Heart left ventricle (tissue), 13 donors: ENCODE results near the gene FARSB.

Source experiments
- POLR2A ChIP-seq, 2 donors: fragments of 450-650 bp; IDR thresholded peaks; one replicate each; pipeline ENCODE4 v1.6.1; 2017; ENCODE audit warnings: antibody characterized with exemption in 2 of 2, mild to moderate bottlenecking in 2 of 2, moderate library complexity in 2 of 2
- TF ChIP-seq, protein P1 (sequence below), 12 donors: fragments of 200-600 bp; sonication (generic) in 4 of 12; IDR thresholded peaks; one replicate each; pipeline versions ENCODE4 v1.5.0 to v1.8.0; 2018 to 2022; ENCODE audit warnings: antibody characterized with exemption in 12 of 12, mild to moderate bottlenecking in 5 of 12
- donor health status: ischemic (EF 13 %, LVEDD 7.1; RV severe dilation, severe dysfunction).
- donor health status: DM: no; HTN: yes; CAD: no.
- donor health status: DM: no; HTN: no; CAD: no.
- donor health status: ischemic (EF 25% LVEDD 6.9; RV normal size, moderate dysfunction).
- donor health status: ischemic (EF 25% LVEDD 5.7; RV mildly dilated, moderate dysfunction).
- donor health status: ischemic (EF 35%, LVEDD 5.7; RV mildly dilated, moderate dysfunction).
- donor health status: nonischemic (EF 11% LVEDD 7.7; RV severe dilation, severe dysfunction).
- donor health status: DM: yes; HTN: yes; CAD: no.
- donor health status: PGD.
- donor health status: ischemic (EF 29% LVEDD 5.4; RV normal size, mild dysfunction).
- donor health status: nonischemic (EF 23%, LVEDD 6.1; RV moderate dilation, normal function).

DNA sequence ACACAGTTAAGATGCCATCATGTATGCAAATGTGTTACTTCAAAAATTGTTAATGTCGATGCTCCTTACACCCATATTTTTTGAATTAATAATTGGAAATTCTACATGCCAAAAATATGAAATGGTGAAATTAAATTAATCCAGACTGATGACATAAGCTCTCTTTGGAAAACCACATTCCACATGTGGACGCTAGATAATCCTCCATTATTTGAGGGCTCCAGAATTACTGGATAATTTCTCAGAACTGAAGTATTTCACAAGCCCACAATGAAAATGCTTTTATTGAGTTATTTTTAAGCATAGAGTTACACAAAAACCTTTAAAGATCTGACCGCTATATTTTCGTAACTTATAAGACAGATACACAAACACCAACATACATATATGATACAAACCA lies 47.8 kb downstream of the FARSB start:
- TF ChIP-seq, protein P1, sequence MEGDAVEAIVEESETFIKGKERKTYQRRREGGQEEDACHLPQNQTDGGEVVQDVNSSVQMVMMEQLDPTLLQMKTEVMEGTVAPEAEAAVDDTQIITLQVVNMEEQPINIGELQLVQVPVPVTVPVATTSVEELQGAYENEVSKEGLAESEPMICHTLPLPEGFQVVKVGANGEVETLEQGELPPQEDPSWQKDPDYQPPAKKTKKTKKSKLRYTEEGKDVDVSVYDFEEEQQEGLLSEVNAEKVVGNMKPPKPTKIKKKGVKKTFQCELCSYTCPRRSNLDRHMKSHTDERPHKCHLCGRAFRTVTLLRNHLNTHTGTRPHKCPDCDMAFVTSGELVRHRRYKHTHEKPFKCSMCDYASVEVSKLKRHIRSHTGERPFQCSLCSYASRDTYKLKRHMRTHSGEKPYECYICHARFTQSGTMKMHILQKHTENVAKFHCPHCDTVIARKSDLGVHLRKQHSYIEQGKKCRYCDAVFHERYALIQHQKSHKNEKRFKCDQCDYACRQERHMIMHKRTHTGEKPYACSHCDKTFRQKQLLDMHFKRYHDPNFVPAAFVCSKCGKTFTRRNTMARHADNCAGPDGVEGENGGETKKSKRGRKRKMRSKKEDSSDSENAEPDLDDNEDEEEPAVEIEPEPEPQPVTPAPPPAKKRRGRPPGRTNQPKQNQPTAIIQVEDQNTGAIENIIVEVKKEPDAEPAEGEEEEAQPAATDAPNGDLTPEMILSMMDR (IDR thresholded peaks at IDR 0.05) = no peak
- no peak for TF ChIP-seq POLR2A (IDR thresholded peaks at IDR 0.05)
